ENCODE results near the gene PVRIG. TPM values are rescaled to one million over a fixed set of nuclear protein-coding genes. Genes with fewer than 3 reads are reported as not detected.
"Not testable (repeated sequence)": the region's sequence is repeated elsewhere in the genome, so short reads cannot be mapped to it uniquely, and the experiment has no call there.

PVRIG gene
- total and polyA plus RNA-seq, 2 of the 4 experiments (the other 2 are of a cell fraction), result not detected

DNA sequence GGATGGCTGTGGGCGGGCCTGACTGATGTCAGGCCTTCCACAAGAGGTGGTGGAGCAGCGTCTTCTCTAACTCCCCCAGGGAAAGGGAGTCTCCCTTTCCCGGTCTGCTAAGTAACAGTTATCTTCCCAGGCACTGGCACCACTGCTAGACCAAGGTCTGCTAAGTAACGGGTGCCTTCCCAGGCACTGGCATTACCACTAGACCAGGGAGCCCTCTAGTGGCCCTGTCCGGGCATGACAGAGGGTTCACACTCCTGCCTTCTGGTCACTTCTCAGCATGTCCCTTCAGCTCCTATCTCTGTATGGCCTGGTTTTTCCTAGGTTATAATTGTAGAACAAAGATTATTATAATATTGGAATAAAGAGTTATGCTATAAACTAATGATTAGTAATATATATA lies 1.8 kb upstream of the PVRIG start:
- H3K27ac ChIP-seq (ENCODE audit: insufficient read depth, low read length); DNase-seq; H3K23ac ChIP-seq (ENCODE audit: low read depth, low read length); BruUV-seq (replicated peaks); H4K91ac ChIP-seq (ENCODE audit: insufficient read depth, low read depth, low read length); H4K8ac ChIP-seq (ENCODE audit: low read depth in 2 of 2, low read length in 2 of 2); H3K56ac ChIP-seq (ENCODE audit: extremely low read depth, insufficient read depth, low read length); in situ Hi-C loops (cut with MboI; ENCODE audit: low sequenced_read_pairs); H2AK5ac ChIP-seq (ENCODE audit: low read depth, low read length); H3K9me1 ChIP-seq (ENCODE audit: insufficient read depth, low read length); H3K27me3 ChIP-seq (ENCODE audit: control insufficient read depth, insufficient read depth, low read length); dilution Hi-C loops (cut with HindIII; ENCODE audit: low sequenced_read_pairs, unreplicated experiment); H3K4me2 ChIP-seq (ENCODE audit: low read depth, low read length); H3K9ac ChIP-seq (ENCODE audit: low read depth, low read length); H3K4me1 ChIP-seq (ENCODE audit: control insufficient read depth, insufficient read depth, low read length); H3K4ac ChIP-seq (ENCODE audit: low read depth, low read length); H2AK9ac ChIP-seq (replicated peaks; ENCODE audit: low read depth, low read length, poor library complexity); H4K5ac ChIP-seq (ENCODE audit: low read depth, low read length); H2BK15ac ChIP-seq (ENCODE audit: low read depth, low read length); H3K79me1 ChIP-seq (ENCODE audit: low read depth in 1 of 2, low read length in 2 of 2); H3K9me3 ChIP-seq (ENCODE audit: control insufficient read depth, insufficient read depth, low read length); H2BK5ac ChIP-seq (ENCODE audit: low read depth, low read length, poor library complexity, severe bottlenecking); H3K4me3 ChIP-seq (ENCODE audit: insufficient read depth, low read depth, low read length); H4K20me1 ChIP-seq (ENCODE audit: insufficient read depth, low read length); H2BK120ac ChIP-seq (ENCODE audit: low read depth, low read length); H3K14ac ChIP-seq (replicated peaks; ENCODE audit: low read depth, low read length); intact Hi-C loops (cut with micrococcal nuclease); H2AFZ ChIP-seq (replicated peaks; ENCODE audit: low read length, poor library complexity); H3K18ac ChIP-seq (ENCODE audit: low read depth, low read length); H2BK20ac ChIP-seq (ENCODE audit: low read depth, low read length); POLR2A ChIA-PET (ENCODE audit: unreplicated experiment): not testable (repeated sequence)
- TF ChIP-seq, protein P1, sequence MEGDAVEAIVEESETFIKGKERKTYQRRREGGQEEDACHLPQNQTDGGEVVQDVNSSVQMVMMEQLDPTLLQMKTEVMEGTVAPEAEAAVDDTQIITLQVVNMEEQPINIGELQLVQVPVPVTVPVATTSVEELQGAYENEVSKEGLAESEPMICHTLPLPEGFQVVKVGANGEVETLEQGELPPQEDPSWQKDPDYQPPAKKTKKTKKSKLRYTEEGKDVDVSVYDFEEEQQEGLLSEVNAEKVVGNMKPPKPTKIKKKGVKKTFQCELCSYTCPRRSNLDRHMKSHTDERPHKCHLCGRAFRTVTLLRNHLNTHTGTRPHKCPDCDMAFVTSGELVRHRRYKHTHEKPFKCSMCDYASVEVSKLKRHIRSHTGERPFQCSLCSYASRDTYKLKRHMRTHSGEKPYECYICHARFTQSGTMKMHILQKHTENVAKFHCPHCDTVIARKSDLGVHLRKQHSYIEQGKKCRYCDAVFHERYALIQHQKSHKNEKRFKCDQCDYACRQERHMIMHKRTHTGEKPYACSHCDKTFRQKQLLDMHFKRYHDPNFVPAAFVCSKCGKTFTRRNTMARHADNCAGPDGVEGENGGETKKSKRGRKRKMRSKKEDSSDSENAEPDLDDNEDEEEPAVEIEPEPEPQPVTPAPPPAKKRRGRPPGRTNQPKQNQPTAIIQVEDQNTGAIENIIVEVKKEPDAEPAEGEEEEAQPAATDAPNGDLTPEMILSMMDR (conservative IDR thresholded peaks at IDR 0.05; ENCODE audit: low read depth, low read length), result peak; percentile 34
- TF ChIP-seq SMC3 (IDR thresholded peaks at IDR 0.05; ENCODE audit: low read depth, low read length) (peak; percentile 21; the same call in 1 of the 2 replicates), RAD21 (IDR thresholded peaks at IDR 0.05; ENCODE audit: low read length) (peak; percentile 32)
- peak; percentile 60 for ATAC-seq (ENCODE audit: low read depth)
- CTCF ChIA-PET, result interaction anchor here (0.6 to 1.0 kb wide), 2 partner anchors 15 to 85 kb away, joined by 3 read pairs; no protein-coding TSS in a partner anchor
- WGBS, 2 experiments (ENCODE audit: extremely low coverage in 2 of 2, insufficient read length in 1 of 2), result no CpG with 5 or more reads among the region's 5 CpGs
- H3K36me3 ChIP-seq (ENCODE audit: control insufficient read depth, insufficient read depth, low read length), result peaks cover 12% of the 10 kb centered on the region; the same call in 1 of the 2 replicates

All from IMR-90 (cell line).